Ishikawa (cell line): ENCODE data around the gene NPSR1.

Source experiments
- CEBPB ChIP-seq: IDR thresholded peaks from 2 replicates; pipeline ENCODE4 v1.6.1; 2012
- CREB1 ChIP-seq: IDR thresholded peaks from 2 replicates; pipeline ENCODE4 v1.6.1; 2012; ENCODE audit warnings: low read depth
- EGR1 ChIP-seq: IDR thresholded peaks from 2 replicates; pipeline ENCODE4 v1.6.1; 2012
- EP300 ChIP-seq: IDR thresholded peaks from 2 replicates; pipeline ENCODE4 v1.6.1; 2012; ENCODE audit warnings: borderline replicate concordance
- FOXM1 ChIP-seq: IDR thresholded peaks from 2 replicates; pipeline ENCODE4 v1.6.1; 2012; ENCODE audit warnings: low read depth, borderline replicate concordance
- NFIC ChIP-seq: IDR thresholded peaks from 2 replicates; pipeline ENCODE4 v1.6.1; 2012
- RAD21 ChIP-seq: IDR thresholded peaks from 2 replicates; pipeline ENCODE4 v1.6.1; 2012; ENCODE audit warnings: low read depth
- TAF1 ChIP-seq: IDR thresholded peaks from 2 replicates; pipeline ENCODE4 v1.6.1; 2012; ENCODE audit warnings: low read depth, mild to moderate bottlenecking
- TCF12 ChIP-seq: IDR thresholded peaks from 2 replicates; pipeline ENCODE4 v1.6.1; 2012; ENCODE audit warnings: low read depth
- TEAD4 ChIP-seq: IDR thresholded peaks from 2 replicates; pipeline ENCODE4 v1.6.1; 2012
- YY1 ChIP-seq: IDR thresholded peaks from 2 replicates; pipeline ENCODE4 v1.6.1; 2012; ENCODE audit warnings: low read depth
- ZBTB7A ChIP-seq: IDR thresholded peaks from 2 replicates; pipeline ENCODE4 v1.6.1; 2012; ENCODE audit warnings: low read depth
- TF ChIP-seq, protein P1 (sequence below): IDR thresholded peaks from 2 replicates; pipeline ENCODE4 v1.6.1; 2012; ENCODE audit warnings: low read depth, mild to moderate bottlenecking
- TF ChIP-seq, protein P2 (sequence below): IDR thresholded peaks from 2 replicates; pipeline ENCODE4 v1.6.1; 2012
- TF ChIP-seq, protein P3 (sequence below): IDR thresholded peaks from 2 replicates; pipeline ENCODE4 v1.6.1; 2012

NPSR1 gene

DNA sequence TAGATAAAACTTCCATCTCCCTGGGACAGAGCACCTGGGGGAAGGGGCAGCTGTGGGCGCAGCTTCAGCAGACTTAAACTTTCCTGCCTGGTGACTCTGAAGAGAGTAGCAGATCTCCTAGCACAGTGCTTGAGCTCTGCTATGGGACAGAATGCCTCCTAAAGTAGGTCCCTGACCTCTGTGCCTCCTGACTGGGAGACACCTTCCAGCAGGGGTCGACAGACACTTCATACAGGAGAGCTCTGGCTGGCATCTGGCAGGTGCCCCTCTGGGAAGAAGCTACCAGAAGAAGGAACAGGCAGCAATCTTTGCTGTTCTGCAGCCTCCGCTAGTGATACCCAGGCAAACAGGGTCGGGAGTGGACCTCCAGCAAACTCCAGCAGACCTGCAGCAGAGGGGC, 29.4 kb upstream of the NPSR1 start:
- peak; percentile 9; the same call in 1 of the 2 replicates for TF ChIP-seq RAD21

- no peak for TF ChIP-seq EGR1
- TF ChIP-seq TEAD4, result no peak
- TF ChIP-seq CEBPB, result no peak
- TF ChIP-seq, protein P1, sequence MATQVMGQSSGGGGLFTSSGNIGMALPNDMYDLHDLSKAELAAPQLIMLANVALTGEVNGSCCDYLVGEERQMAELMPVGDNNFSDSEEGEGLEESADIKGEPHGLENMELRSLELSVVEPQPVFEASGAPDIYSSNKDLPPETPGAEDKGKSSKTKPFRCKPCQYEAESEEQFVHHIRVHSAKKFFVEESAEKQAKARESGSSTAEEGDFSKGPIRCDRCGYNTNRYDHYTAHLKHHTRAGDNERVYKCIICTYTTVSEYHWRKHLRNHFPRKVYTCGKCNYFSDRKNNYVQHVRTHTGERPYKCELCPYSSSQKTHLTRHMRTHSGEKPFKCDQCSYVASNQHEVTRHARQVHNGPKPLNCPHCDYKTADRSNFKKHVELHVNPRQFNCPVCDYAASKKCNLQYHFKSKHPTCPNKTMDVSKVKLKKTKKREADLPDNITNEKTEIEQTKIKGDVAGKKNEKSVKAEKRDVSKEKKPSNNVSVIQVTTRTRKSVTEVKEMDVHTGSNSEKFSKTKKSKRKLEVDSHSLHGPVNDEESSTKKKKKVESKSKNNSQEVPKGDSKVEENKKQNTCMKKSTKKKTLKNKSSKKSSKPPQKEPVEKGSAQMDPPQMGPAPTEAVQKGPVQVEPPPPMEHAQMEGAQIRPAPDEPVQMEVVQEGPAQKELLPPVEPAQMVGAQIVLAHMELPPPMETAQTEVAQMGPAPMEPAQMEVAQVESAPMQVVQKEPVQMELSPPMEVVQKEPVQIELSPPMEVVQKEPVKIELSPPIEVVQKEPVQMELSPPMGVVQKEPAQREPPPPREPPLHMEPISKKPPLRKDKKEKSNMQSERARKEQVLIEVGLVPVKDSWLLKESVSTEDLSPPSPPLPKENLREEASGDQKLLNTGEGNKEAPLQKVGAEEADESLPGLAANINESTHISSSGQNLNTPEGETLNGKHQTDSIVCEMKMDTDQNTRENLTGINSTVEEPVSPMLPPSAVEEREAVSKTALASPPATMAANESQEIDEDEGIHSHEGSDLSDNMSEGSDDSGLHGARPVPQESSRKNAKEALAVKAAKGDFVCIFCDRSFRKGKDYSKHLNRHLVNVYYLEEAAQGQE, result no peak
- TF ChIP-seq RAD21, result no peak
- TF ChIP-seq NFIC, result no peak
Observed at GRCh38 chr7:34652809-34653208, 5.2 kb upstream of the NPSR1 start.

DNA sequence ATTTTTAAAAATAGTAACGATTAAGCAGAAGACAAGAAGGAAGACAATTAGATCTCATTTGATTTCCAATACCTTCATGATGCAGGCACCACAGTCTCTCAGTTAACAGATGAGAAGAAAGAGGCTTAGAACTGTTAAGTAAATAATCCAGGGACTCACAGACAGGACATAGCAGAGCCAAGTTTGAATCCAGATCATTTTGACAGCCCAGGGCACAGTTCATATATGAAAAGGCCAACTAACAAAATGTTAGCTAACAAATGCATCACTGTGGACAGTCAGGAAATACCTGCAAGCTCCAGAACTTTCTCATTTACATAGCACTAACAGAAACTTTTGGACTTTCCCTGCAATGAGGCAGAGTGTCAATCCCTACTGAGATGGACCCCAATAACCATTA, 4.2 kb upstream of the NPSR1 start:
- no peak for TF ChIP-seq EP300
- TF ChIP-seq, protein P1, result no peak
- TF ChIP-seq, protein P2, sequence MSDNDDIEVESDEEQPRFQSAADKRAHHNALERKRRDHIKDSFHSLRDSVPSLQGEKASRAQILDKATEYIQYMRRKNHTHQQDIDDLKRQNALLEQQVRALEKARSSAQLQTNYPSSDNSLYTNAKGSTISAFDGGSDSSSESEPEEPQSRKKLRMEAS, result no peak
- TF ChIP-seq CEBPB, result no peak
- TF ChIP-seq TEAD4, result no peak
- TF ChIP-seq NFIC, result no peak
- no peak for TF ChIP-seq CREB1
- TF ChIP-seq EGR1, result no peak
- TF ChIP-seq, protein P3, sequence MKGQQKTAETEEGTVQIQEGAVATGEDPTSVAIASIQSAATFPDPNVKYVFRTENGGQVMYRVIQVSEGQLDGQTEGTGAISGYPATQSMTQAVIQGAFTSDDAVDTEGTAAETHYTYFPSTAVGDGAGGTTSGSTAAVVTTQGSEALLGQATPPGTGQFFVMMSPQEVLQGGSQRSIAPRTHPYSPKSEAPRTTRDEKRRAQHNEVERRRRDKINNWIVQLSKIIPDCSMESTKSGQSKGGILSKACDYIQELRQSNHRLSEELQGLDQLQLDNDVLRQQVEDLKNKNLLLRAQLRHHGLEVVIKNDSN, result no peak
- no peak for TF ChIP-seq RAD21
- TF ChIP-seq FOXM1, result no peak

GRCh38 chr7:34655384-34655783, 2.6 kb upstream of the NPSR1 start:
- TF ChIP-seq CREB1, result no peak
- TF ChIP-seq FOXM1, result no peak
- no peak for TF ChIP-seq YY1
- TF ChIP-seq TCF12, result no peak
- TF ChIP-seq, protein P1, result no peak
- no peak for TF ChIP-seq TAF1
- no peak for TF ChIP-seq TEAD4
- no peak for TF ChIP-seq EGR1
- TF ChIP-seq, protein P3, result no peak
- TF ChIP-seq CEBPB, result no peak

DNA sequence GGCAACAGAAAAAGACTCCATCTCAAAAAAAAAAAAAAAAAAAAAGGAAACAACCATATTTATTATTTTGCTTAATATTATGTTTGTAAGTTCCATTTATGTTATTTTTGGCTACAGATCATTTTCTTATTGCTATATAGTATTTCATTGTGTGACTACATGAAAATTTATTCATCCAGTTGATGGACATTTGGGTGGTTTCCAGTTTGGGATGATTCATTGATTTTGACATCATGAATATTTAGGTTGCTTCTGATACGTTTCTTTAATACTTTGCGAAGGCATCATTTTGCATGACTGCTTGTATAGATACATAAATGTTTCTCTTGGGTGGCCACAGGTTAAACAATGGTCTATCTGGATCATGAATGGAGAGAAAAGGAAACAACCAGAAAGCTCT, 2.0 kb upstream of the NPSR1 start:
- TF ChIP-seq TCF12 (no peak), TEAD4 (no peak), CREB1 (no peak), ZBTB7A (no peak), RAD21 (no peak), FOXM1 (no peak), EGR1 (no peak), NFIC (no peak), TAF1 (no peak), YY1 (no peak), CEBPB (no peak), EP300 (no peak)
- TF ChIP-seq, protein P1, result no peak
- TF ChIP-seq, protein P3, result no peak
- TF ChIP-seq, protein P2, result no peak
